HUDEP-2 (cell line): ENCODE results near the gene TSPAN14.
A peak's percentile ranks its signal among the peaks of the same experiment; 100 is the strongest.

Experiments
- DNase-seq, 76 experiments: peaks; one replicate each; lab custom pipeline; 2025; ENCODE audit not compliant: unreplicated experiment in 76 of 76; lab: John Stamatoyannopoulos, UW

TSPAN14 gene

GRCh38 chr10:80569131-80569895 is 115.2 kb downstream of the TSPAN14 start:
- no peak for DNase-seq

- no peak for DNase-seq
Measured at GRCh38 chr10:80571352-80571751, 117.2 kb downstream of the TSPAN14 start.

- no peak for DNase-seq
Measured at GRCh38 chr10:80579181-80579763, 125.2 kb downstream of the TSPAN14 start.

GRCh38 chr10:80579849-80580637 is 125.9 kb downstream of the TSPAN14 start:
- DNase-seq = peak in 11 of 76 experiments; percentile 3 to 44 (median 16)

GRCh38 chr10:80580638-80581468 is 126.7 kb downstream of the TSPAN14 start:
- peak in 1 of 76 experiments; percentile 2 for DNase-seq

GRCh38 chr10:80581469-80581835 is 127.3 kb downstream of the TSPAN14 start:
- peak in 2 of 76 experiments; percentile 3 to 11 for DNase-seq

- DNase-seq = no peak
Measured at GRCh38 chr10:80582286-80582960, 128.3 kb downstream of the TSPAN14 start.
